Psoas muscle (tissue), 8 donors: ENCODE data around the gene SETD5. TPM values are rescaled to one million over a fixed set of nuclear protein-coding genes. Genes with fewer than 3 reads are reported as not detected.

Experiments
- ATAC-seq, 4 donors: fragments of 200-7000 bp; cut with Tn5 transposase; one replicate each; pipeline ENCODE4 v1.9.1; 2020; ENCODE audit warnings: moderate library complexity in 3 of 4, mild to moderate bottlenecking in 2 of 4
- DNase-seq, 2 donors: peaks; one replicate each; pipeline ENCODE4 v3.0.0-alpha.2; 2020
- H3K27ac ChIP-seq: fragments of 200-600 bp; one replicate; pipeline ENCODE4 v1.8.0; 2022
- H3K27me3 ChIP-seq, 3 donors: fragments of 200-600 bp in 1 of 3; one replicate each; pipeline versions ENCODE4 v1.6.1 to v1.8.0; 2013 to 2022; ENCODE audit warnings: low read length in 2 of 3, mild to moderate bottlenecking in 2 of 3, moderate library complexity in 1 of 3; ENCODE audit not compliant: insufficient read depth in 3 of 3
- H3K36me3 ChIP-seq, 2 donors: fragments of 200-600 bp in 1 of 2; one replicate each; pipeline versions ENCODE4 v1.6.1 to v1.8.0; 2013 to 2022; ENCODE audit warnings: low read depth in 1 of 2, mild to moderate bottlenecking in 1 of 2, moderate library complexity in 1 of 2; ENCODE audit not compliant: insufficient read depth in 1 of 2
- H3K4me1 ChIP-seq: fragments of 200-600 bp; one replicate; pipeline ENCODE4 v1.8.0; 2022
- H3K4me3 ChIP-seq: fragments of 200-600 bp; one replicate; pipeline ENCODE4 v1.8.0; 2022; ENCODE audit warnings: mild to moderate bottlenecking
- H3K9me3 ChIP-seq: fragments of 200-600 bp; one replicate; pipeline ENCODE4 v1.8.0; 2022
- CTCF ChIP-seq: fragments of 200-600 bp; IDR thresholded peaks from one replicate; pipeline ENCODE4 v1.8.0; 2022; ENCODE audit warnings: antibody characterized with exemption
- WGBS, 3 donors: extraction: QIAGEN DNeasy Blood & Tissue Kit; methylation state at CpG; one replicate each; pipeline versions ENCODE4 v1.1.6 to v1.1.7; 2013; 5-methylcytosine and 5-hydroxymethylcytosine counted together
- intact Hi-C, 2 donors: fragments of 100-400 bp; cut with DNase I; formaldehyde crosslinking; loops; one replicate each; pipeline versions ENCODE4 v1.11.0 to v1.14.2; 2022
- polyA plus RNA-seq, 3 donors: library from polyadenylated mRNA; stranded (reverse); fragments of 200-250 nt; gene quantifications; one replicate each; pipeline ENCODE4 v1.2.3, GENCODE V29; 2013
- total RNA-seq, 4 donors: library from RNA; stranded (reverse); fragmentation: NEBNext Ultra II Directional in 2 of 4; extraction: Animal tissue kit (Norgen Biotek cat#: 25700) in 2 of 4; gene quantifications; one replicate each; pipeline versions ENCODE4 v1.2.1 to v1.2.4, GENCODE V29; 2021 to 2023
- donor health status: healthy with polysubstance abuse.
- donor health status: DM: no; HTN: no; CAD: no; lungs with moderate emphysema.
- donor health status: Bipolar disorder and iron deficiency.
- donor health status: healthy.
- donor health status: DM: yes; HTN: yes; CAD: no.
- donor health status: DM: no; HTN: no; CAD: no.
- donor health status: DM: no; HTN: no; CAD: no.
- donor health status: DM: yes; HTN: yes; CAD: no.

The SETD5 gene
- total and polyA plus RNA-seq, 7 donors = 12.8 to 69.3 (median 58.3) TPM

DNA sequence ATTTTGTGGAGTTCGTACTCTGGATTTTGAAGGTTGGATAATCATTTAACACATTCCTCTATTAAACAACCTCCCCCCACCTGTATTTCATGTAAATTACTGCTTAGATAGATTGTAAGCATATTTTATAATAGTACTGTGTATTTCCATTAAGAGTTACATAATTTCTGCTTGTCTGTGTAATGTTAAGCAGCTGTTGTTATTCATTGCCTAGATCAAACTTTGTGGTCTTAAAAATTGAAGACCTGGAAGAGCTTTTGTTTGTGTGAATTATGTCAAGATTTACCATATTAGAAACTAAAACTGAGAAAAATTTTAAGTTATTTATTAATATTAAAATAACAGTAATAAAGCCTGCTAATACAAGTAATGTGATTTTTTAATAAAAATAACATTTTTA is 11.1 kb downstream of the SETD5 start:
- TF ChIP-seq CTCF = no peak

DNA sequence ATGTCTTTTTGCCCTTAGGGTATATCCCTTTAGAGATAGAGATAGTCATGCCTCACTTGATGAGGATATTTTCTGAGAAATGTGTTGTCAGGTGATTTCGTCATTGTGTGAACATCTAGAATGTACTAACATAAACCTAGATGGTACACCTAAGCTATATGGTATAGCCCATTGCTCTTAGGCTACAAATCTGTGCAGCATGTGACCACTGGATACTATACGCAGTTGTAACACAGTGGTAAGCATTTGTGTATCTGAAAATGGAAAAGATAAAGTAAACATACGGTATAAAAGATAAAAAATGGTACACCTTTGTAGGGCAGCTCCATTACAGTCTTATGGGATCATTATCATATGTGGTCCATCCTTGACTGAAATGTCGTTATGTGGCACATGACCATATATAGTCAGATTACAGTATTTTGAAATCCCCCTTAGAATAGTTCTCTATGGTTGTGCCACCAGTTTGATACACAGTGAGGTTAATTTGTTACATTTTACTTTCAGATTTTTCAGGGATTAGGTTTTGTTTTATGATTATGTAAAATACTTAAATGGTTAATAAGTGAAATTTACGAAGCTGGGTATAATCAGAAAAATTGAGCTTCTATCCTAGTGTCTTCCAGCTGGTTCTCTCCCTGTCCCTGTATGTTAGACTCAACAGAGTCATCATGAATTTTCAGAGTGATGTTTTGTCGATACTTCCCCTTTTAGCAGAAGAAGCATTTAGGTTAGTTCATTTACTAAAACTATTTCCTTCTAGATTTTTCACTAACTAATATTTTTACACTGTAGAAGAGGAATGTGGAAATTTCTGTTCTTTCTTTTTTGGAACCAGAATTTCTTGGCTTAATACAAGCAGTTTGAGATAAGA is 12.8 kb downstream of the SETD5 start:
- Histone ChIP-seq H3K4me1 (peaks cover 84% of the 10 kb centered on the region), H3K36me3 (no peaks in the 10 kb centered on the region), H3K4me3 (no peak overlapping the region), H3K27me3 (no peaks in the 10 kb centered on the region), H3K27ac (no peak overlapping the region), H3K9me3 (no peaks in the 10 kb centered on the region)
- TF ChIP-seq CTCF = no peak
- intact Hi-C loops = no loop called here
- no peak for DNase-seq
- WGBS, 3 donors = 72 to 87% (median 76%) methylated on average over 6 of the region's 6 CpGs
- no peak for ATAC-seq

More for the DNA sequence above, 11.1 kb downstream of the SETD5 start:
- Histone ChIP-seq H3K9me3 (no peaks in the 10 kb centered on the region), H3K4me3 (no peak overlapping the region), H3K27me3 (no peaks in the 10 kb centered on the region), H3K27ac (peak overlapping the region; percentile 4), H3K36me3 (no peaks in the 10 kb centered on the region), H3K4me1 (peaks cover 91% of the 10 kb centered on the region)
- DNase-seq (no peak), ATAC-seq (no peak)
- intact Hi-C loops = no loop called here
- 75 to 86% (median 82%) methylated on average over 1 of the region's 1 CpG for WGBS, 3 donors

- Histone ChIP-seq H3K27ac (no peak overlapping the region), H3K9me3 (no peaks in the 10 kb centered on the region), H3K4me3 (no peak overlapping the region), H3K36me3 (no peaks in the 10 kb centered on the region), H3K27me3 (no peaks in the 10 kb centered on the region), H3K4me1 (peaks cover 84% of the 10 kb centered on the region)
- DNase-seq (no peak), ATAC-seq (no peak)
- intact Hi-C loops = no loop called here
- no peak for TF ChIP-seq CTCF
- WGBS, 3 donors = 30 to 69% (median 41%) methylated on average over 1 of the region's 1 CpG
Measured at GRCh38 chr3:9411302-9411701, 13.9 kb downstream of the SETD5 start.

GRCh38 chr3:9412293-9412692 is 14.9 kb downstream of the SETD5 start:
- Histone ChIP-seq H3K36me3 (no peaks in the 10 kb centered on the region), H3K27me3 (no peaks in the 10 kb centered on the region), H3K27ac (no peak overlapping the region), H3K9me3 (no peaks in the 10 kb centered on the region), H3K4me3 (no peak overlapping the region), H3K4me1 (peaks cover 84% of the 10 kb centered on the region)
- no peak for TF ChIP-seq CTCF
- no peak for DNase-seq
- 71 to 85% (median 83%) methylated on average over 1 of the region's 1 CpG for WGBS, 3 donors
- peak in 1 of 4 donors; percentile 21 for ATAC-seq
- intact Hi-C loops = no loop called here

DNA sequence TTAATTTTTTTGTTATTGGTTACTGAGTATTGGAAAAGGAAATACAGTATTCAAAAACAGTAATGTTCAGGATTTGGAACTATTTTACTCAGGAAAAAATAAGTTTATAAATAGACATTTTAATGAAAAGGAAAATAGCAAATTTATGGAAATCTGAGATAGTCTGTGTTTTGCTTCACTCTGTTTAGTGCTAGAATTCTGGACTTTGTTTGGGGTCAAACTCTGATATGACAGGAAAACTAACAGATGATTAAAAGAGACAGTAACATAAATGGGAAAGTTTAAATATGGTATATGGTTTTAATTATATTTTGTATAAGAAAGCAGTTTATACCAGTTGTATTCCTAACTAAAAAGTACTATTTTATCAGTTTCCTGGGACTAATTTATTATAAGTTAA is 17.4 kb downstream of the SETD5 start:
- DNase-seq = no peak
- intact Hi-C loops = no loop called here
- Histone ChIP-seq H3K36me3 (no peaks in the 10 kb centered on the region), H3K4me3 (no peak overlapping the region), H3K27me3 (no peaks in the 10 kb centered on the region), H3K27ac (no peak overlapping the region), H3K9me3 (no peaks in the 10 kb centered on the region), H3K4me1 (peaks cover 66% of the 10 kb centered on the region)
- no peak for TF ChIP-seq CTCF
- ATAC-seq = no peak
